IPS-20b (cell line): ENCODE results near the gene ZNF800.

Experiments used
- H3K27ac ChIP-seq: one replicate; pipeline ENCODE4 v1.5.1; 2013; ENCODE audit warnings: low read length
- H3K27me3 ChIP-seq: 2 replicates; pipeline ENCODE4 v1.6.1; 2013; ENCODE audit warnings: mild to moderate bottlenecking, low read length, inconsistent platforms; ENCODE audit not compliant: insufficient read depth
- H3K36me3 ChIP-seq: 2 replicates; pipeline ENCODE4 v1.6.1; 2013; ENCODE audit warnings: low read depth, mild to moderate bottlenecking, inconsistent platforms, low read length, moderate library complexity; ENCODE audit not compliant: insufficient read depth
- H3K4me1 ChIP-seq: 2 replicates; pipeline ENCODE4 v1.6.1; 2013; ENCODE audit warnings: mild to moderate bottlenecking, control low read depth, inconsistent platforms, low read length, moderate library complexity; ENCODE audit not compliant: insufficient read depth
- H3K4me3 ChIP-seq: 2 replicates; pipeline ENCODE4 v1.5.1; 2013; ENCODE audit warnings: mild to moderate bottlenecking, low read length, inconsistent platforms
- H3K9ac ChIP-seq: 2 replicates; pipeline ENCODE4 v1.6.1; 2013; ENCODE audit warnings: low read depth, mild to moderate bottlenecking, inconsistent platforms, low read length, moderate library complexity
- H3K9me3 ChIP-seq: 2 replicates; pipeline ENCODE4 v1.6.1; 2013; ENCODE audit warnings: mild to moderate bottlenecking, low read depth, low read length, inconsistent platforms; ENCODE audit not compliant: insufficient read depth

The ZNF800 gene

DNA sequence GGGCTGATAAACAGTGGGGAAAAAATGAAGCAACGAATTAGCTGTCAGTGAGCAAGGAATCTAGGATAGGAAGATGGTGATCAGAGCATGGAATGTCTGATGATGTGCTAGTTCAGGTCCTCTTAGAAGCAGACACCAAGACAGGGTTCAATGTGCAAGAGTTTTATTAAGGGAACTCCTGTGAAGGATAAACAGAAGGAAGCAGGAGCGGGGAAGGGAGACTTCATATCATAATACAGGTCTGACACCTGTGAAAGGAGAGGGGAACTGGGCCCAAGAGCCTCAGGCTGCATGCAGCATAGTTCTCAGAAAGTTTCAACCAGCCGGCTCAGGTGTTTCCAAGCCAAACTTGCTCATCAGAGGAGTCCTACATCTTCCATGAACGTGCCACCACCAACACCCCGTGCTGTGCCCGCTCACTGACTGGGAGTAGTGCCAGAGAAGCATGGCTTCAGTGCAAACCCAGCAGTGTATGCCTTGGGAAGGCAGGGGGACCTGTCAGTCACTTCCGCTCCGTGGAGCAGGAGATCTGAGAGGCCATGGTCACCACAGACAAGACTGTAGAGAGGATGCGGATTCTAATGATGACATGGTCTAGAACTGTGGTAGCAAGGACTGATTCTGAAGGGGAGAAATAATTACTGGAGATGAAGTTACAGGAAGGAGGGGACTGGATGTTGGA lies 45.8 kb downstream of the ZNF800 start:
- Histone ChIP-seq H3K27ac (no peak overlapping the region), H3K27me3 (peaks cover 57% of the 10 kb centered on the region), H3K4me3 (no peak overlapping the region), H3K36me3 (no peaks in the 10 kb centered on the region), H3K4me1 (no peaks in the 10 kb centered on the region; the same call in 1 of the 2 replicates), H3K9ac (no peak overlapping the region), H3K9me3 (no peaks in the 10 kb centered on the region; the same call in 1 of the 2 replicates)

DNA sequence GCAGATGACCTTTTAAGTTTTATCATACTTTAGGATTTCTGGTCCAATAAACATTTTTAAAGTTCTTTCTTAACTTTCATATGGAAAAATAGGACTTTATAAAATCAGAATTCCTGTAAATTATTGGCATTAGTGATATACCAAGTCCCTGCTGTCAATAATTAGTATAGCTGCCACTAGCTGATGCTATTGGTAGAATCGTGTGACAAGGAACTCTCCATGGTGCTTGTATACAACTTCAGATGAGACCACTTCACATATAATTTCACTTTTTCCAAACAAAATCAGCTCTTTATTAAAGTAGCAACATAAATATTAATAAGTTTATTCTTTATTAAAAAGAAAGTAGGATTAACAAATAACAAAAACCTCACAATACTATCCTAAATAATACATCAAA lies 49.9 kb downstream of the ZNF800 start:
- Histone ChIP-seq H3K4me1 (no peaks in the 10 kb centered on the region), H3K9me3 (no peaks in the 10 kb centered on the region; the same call in 1 of the 2 replicates), H3K9ac (no peak overlapping the region), H3K36me3 (no peaks in the 10 kb centered on the region), H3K27me3 (peaks cover 27% of the 10 kb centered on the region), H3K27ac (no peak overlapping the region), H3K4me3 (no peak overlapping the region)

DNA sequence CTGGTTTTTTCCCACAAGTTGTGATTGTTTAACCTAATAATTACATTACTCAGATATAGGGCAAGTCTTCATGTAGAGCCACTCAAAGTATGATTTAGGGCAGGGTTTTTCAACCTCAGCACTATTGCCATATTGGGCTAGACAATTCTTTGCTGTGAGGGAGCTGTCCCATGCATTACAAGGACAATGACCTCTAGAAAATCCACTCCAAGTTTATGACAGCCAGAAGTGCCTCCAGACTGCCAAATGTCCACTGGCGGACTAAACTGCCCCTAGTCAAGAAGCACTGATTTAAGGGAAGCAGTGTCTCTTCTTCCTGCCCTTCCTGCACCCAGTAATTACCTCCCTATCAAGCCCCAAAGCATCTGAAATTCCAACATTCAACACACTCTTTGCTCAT lies 54.4 kb downstream of the ZNF800 start:
- no peaks in the 10 kb centered on the region for H3K27me3 ChIP-seq
- H3K36me3 ChIP-seq = no peaks in the 10 kb centered on the region
- H3K27ac ChIP-seq = no peak overlapping the region
- H3K4me3 ChIP-seq = no peak overlapping the region
- H3K9me3 ChIP-seq = no peaks in the 10 kb centered on the region; the same call in 1 of the 2 replicates
- no peaks in the 10 kb centered on the region for H3K4me1 ChIP-seq
- H3K9ac ChIP-seq = no peak overlapping the region

DNA sequence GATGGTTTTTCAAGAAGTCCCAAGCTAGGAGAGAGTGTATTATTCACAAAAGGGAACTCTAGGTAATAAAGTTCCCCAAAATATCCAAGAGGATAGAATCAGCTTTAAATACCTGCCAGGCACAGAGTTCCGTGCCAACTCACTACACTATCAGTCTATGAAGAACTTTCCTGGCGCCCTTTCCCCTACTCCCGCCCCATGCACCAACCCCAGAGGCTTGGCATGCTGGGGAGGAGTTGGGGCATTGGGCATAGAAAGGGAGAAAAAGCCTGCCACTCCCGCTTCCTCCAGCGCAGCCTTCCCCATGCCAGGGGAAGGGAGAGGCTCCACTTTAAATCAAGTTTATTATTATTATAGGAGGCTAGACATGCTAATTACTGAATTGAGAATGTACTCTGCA lies 54.9 kb downstream of the ZNF800 start:
- H3K4me1 ChIP-seq = no peaks in the 10 kb centered on the region
- H3K36me3 ChIP-seq = no peaks in the 10 kb centered on the region

DNA sequence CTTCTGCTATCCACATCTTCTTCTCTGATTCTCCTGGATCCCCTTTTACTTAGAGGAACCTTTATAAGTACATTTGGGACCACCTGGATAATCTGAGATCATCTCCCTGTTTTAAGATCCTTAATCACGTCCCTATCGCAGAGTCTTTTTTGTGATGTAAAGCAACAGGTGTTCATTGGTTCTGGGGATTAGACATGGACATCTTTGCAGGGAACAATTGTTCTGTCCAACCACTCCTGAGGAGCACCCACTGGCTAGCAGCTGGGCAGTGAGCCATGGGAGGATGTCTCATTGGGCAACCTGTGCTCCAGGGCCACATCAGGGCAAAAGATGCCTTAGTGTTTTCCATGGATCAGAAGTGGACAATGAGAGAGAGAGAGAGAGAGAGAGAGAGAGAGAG lies 56.0 kb downstream of the ZNF800 start:
- H3K4me3 ChIP-seq = no peak overlapping the region
- H3K27ac ChIP-seq = no peak overlapping the region
- H3K9me3 ChIP-seq = no peaks in the 10 kb centered on the region
- no peaks in the 10 kb centered on the region for H3K27me3 ChIP-seq
- no peak overlapping the region for H3K9ac ChIP-seq
- H3K36me3 ChIP-seq = no peaks in the 10 kb centered on the region
- no peaks in the 10 kb centered on the region for H3K4me1 ChIP-seq

More for the DNA sequence above, 54.9 kb downstream of the ZNF800 start:
- no peak overlapping the region for H3K4me3 ChIP-seq
- H3K9me3 ChIP-seq = no peaks in the 10 kb centered on the region; the same call in 1 of the 2 replicates
- no peak overlapping the region for H3K27ac ChIP-seq
- no peak overlapping the region for H3K9ac ChIP-seq
- H3K27me3 ChIP-seq = no peaks in the 10 kb centered on the region

DNA sequence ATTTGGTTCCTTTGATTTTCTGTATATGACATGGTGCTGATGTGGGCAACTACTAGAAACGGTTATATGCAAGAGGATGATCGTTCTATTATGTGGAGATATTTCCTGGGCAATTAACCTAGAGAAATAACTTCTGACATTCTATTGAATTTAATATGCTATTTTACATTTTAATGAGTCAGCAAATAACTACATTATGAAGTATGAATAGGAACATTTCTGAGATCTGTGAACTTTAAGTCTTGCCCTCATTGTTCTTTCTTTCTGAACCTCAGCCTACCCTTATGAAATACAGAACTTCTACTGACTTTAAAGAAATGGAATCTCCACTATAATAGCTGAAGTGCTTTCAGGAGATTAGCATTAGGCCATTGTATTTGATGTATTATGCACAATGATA lies 59.6 kb downstream of the ZNF800 start:
- H3K9ac ChIP-seq = no peak overlapping the region

DNA sequence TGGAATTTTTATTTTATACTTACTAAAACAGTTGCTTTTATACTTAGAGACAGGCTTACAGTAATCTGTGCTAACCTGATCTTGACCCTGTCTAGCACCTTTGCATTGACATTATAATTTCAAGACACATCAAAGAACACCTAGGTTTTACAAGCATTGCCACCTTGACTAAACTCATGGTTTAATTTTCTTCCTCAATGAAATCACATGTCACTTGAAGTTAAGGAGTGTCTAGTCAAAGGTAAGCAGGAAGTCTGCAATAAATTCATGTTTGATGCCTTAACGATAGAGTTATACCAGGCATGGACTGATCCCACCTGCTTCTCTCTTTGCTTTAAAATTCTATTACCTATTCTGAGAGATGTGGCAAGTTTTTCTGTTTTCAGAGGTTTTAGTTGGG lies 62.4 kb downstream of the ZNF800 start:
- no peaks in the 10 kb centered on the region for H3K27me3 ChIP-seq
- no peak overlapping the region for H3K9ac ChIP-seq
- no peaks in the 10 kb centered on the region for H3K9me3 ChIP-seq
- H3K36me3 ChIP-seq = no peaks in the 10 kb centered on the region
- no peaks in the 10 kb centered on the region for H3K4me1 ChIP-seq
- no peak overlapping the region for H3K27ac ChIP-seq
- no peak overlapping the region for H3K4me3 ChIP-seq

More for the DNA sequence above, 59.6 kb downstream of the ZNF800 start:
- H3K9me3 ChIP-seq = no peaks in the 10 kb centered on the region
- H3K27ac ChIP-seq = no peak overlapping the region
- no peak overlapping the region for H3K4me3 ChIP-seq
- no peaks in the 10 kb centered on the region for H3K4me1 ChIP-seq
- H3K36me3 ChIP-seq = no peaks in the 10 kb centered on the region
- no peaks in the 10 kb centered on the region for H3K27me3 ChIP-seq

DNA sequence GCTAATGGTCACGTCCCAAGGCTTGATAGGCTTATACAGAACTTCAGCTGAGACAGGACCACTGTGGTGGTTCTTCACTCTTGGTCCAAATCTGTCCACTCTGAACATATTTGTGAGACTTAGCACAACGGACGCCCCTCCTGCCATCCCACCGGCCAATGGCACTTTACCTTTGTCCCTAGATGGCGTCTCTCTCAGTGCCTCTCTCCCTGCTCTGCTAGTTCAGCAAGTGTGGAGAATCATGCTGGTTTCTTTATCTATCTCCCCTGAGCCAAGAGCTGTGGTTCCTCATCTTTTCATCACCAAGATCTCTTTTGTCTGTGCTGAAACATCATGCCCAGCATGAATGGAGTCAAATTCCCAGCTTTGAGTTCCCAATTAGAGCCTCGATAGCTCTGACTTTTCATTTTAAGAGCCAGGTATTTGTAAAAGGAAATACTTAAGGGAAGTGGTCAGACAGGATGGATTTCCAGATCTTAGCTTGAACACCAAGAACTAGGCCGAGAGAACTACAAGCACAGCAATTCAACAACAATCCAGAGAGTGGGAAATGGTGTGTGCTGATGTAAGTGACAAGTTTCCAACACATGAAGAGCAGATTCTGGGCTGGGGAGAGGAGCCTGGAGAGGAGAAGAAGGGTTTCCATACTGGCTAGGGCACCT lies 69.5 kb downstream of the ZNF800 start:
- Histone ChIP-seq H3K36me3 (no peaks in the 10 kb centered on the region), H3K9ac (no peak overlapping the region), H3K4me1 (no peaks in the 10 kb centered on the region), H3K27me3 (peaks cover 4% of the 10 kb centered on the region; the same call in 1 of the 2 replicates), H3K27ac (no peak overlapping the region), H3K4me3 (no peak overlapping the region), H3K9me3 (no peaks in the 10 kb centered on the region)

DNA sequence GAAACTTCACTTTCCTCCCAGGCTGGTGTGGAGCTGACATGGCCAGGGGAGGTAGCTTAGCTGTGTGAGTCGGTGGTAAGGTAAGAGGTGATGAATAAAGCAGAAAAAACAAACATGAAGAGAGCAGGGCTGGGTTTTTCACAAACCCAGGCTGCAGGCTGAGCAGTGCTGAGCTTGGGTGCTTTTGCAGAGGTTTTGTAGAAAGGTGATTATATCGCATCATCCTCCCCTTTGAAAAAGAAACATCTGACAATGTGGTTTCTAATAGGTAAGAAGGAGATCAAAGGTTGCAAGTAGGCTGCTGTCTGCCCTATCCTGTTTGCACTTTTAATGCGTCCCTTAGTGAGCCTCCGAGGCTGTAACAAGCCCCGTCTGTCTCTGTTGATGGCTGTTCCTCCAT lies 70.2 kb downstream of the ZNF800 start:
- no peaks in the 10 kb centered on the region for H3K9me3 ChIP-seq

DNA sequence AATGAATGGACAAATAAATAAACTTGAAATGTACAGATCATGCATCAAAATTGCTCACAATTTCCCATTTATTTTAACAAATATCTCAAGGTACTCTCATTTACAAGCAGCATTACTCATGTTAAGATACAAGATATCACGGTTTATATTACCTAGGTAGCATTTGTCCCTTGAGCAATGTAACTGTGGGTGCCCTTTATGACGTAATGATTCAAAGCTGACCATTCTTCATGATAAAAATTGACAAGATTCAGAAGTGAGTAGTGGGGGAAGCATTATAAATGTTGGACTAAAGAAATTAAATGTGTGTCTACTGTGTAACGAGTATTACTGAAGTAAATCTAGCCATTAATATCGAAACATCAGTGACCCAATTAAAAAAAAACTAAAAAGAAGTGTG lies 71.5 kb downstream of the ZNF800 start:
- no peaks in the 10 kb centered on the region for H3K36me3 ChIP-seq
- H3K9me3 ChIP-seq = no peaks in the 10 kb centered on the region
- no peak overlapping the region for H3K4me3 ChIP-seq
- no peak overlapping the region for H3K9ac ChIP-seq
- peaks cover 4% of the 10 kb centered on the region; the same call in 1 of the 2 replicates for H3K27me3 ChIP-seq
- H3K27ac ChIP-seq = no peak overlapping the region
- no peaks in the 10 kb centered on the region for H3K4me1 ChIP-seq

More for the DNA sequence above, 70.2 kb downstream of the ZNF800 start:
- H3K9ac ChIP-seq = no peak overlapping the region
- no peaks in the 10 kb centered on the region for H3K36me3 ChIP-seq
- H3K27ac ChIP-seq = no peak overlapping the region
- peaks cover 4% of the 10 kb centered on the region; the same call in 1 of the 2 replicates for H3K27me3 ChIP-seq
- no peaks in the 10 kb centered on the region for H3K4me1 ChIP-seq
- no peak overlapping the region for H3K4me3 ChIP-seq
